ENCODE results near the gene FCHSD2. TPM values are rescaled to one million over a fixed set of nuclear protein-coding genes. Genes with fewer than 3 reads are reported as not detected.

Gene FCHSD2
- total and polyA plus RNA-seq, 2 of the 13 experiments (the other 11 are each of a cell fraction or from before 2014, with no cell fraction given), result 20.5 to 24.8 TPM

DNA sequence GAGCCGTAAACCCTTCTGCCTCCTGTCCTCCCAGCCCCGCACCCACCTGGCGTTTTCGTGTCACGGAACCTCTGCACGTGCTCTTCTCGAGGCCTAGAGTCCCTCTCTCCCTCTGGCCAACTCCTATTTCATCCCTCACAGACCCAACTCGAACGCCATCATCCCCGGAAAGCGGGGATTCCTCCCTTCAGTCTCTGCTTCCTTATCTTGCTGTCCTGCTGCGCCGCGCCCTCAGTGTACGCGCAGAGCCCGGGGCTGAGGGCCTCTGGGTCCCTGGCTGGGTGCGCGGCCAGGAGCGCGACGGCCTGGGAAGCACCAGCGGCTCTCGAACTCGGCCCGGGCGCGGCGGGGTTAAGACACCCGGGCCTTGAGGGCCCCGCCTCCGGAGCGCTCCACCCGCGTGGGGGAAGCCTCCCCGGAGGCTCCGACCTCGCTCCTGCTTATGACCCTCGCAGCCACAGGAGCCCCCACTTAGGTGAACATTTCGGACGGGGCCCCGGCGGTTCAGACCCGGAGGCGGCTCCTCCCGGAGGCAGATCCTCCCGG, 328.3 kb downstream of the FCHSD2 start (continued):
- TF ChIP-seq TCF7 (IDR thresholded peaks at IDR 0.05; ENCODE audit: low read depth), result no peak
- TF ChIP-seq ERF (CRISPR knock-in tag; IDR thresholded peaks at IDR 0.05), result peak; percentile 23; the same call in 1 of the 2 replicates
- no peak for TF ChIP-seq NCOA2 (CRISPR knock-in tag; IDR thresholded peaks at IDR 0.05)
- no peak for TF ChIP-seq ZNF713 (CRISPR knock-in tag; IDR thresholded peaks at IDR 0.05)
- TF ChIP-seq THAP11 (CRISPR knock-in tag; IDR thresholded peaks at IDR 0.05), result peak; percentile 68
- no peak for TF ChIP-seq ZFYVE20 (CRISPR knock-in tag; IDR thresholded peaks at IDR 0.05; ENCODE audit: borderline replicate concordance, low read depth)
- TF ChIP-seq BORCS8-MEF2B (CRISPR knock-in tag; IDR thresholded peaks at IDR 0.05), result peak; percentile 76; the same call in 1 of the 2 replicates
- peak; percentile 92 for TF ChIP-seq ZFX (CRISPR knock-in tag; IDR thresholded peaks at IDR 0.05; ENCODE audit: low read depth)
- TF ChIP-seq ZNF501 (CRISPR knock-in tag; IDR thresholded peaks at IDR 0.05), result peak; percentile 28
- peak; percentile 79; the same call in 1 of the 2 replicates for TF ChIP-seq ZNF33B (CRISPR knock-in tag; IDR thresholded peaks at IDR 0.05)
- no peak; the same call in 1 of the 2 replicates for TF ChIP-seq EED (CRISPR knock-in tag; IDR thresholded peaks at IDR 0.05)
- TF ChIP-seq ESRRA (CRISPR knock-in tag; IDR thresholded peaks at IDR 0.05; ENCODE audit: low read depth), result 0 out of 2 replicates have a peak, but pooled peaks have one; percentile 6
- 0 out of 2 replicates have a peak, but pooled peaks have one; percentile 57 for TF ChIP-seq ZNF263 (CRISPR knock-in tag; IDR thresholded peaks at IDR 0.05)
- TF ChIP-seq ZNF367 (CRISPR knock-in tag; IDR thresholded peaks at IDR 0.05; ENCODE audit: borderline replicate concordance), result peak; percentile 33; the same call in 1 of the 2 replicates
- peak; percentile 42; the same call in 1 of the 2 replicates for TF ChIP-seq KDM5A (IDR thresholded peaks at IDR 0.05; ENCODE audit: borderline replicate concordance, low read length)
- 0 out of 2 replicates have a peak, but pooled peaks have one; percentile 63 for TF ChIP-seq ZNF446 (CRISPR knock-in tag; IDR thresholded peaks at IDR 0.05)
- peak; percentile 76 for TF ChIP-seq ZNF343 (CRISPR knock-in tag; IDR thresholded peaks at IDR 0.05)
- TF ChIP-seq, protein P1, sequence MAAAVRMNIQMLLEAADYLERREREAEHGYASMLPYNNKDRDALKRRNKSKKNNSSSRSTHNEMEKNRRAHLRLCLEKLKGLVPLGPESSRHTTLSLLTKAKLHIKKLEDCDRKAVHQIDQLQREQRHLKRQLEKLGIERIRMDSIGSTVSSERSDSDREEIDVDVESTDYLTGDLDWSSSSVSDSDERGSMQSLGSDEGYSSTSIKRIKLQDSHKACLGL (CRISPR knock-in tag; IDR thresholded peaks at IDR 0.05), result peak; percentile 56; the same call in 1 of the 2 replicates
- peak; percentile 63 for TF ChIP-seq RXRA (CRISPR knock-in tag; IDR thresholded peaks at IDR 0.05)
- no peak for TF ChIP-seq IKZF1 (IDR thresholded peaks at IDR 0.05)
- TF ChIP-seq, protein P2, sequence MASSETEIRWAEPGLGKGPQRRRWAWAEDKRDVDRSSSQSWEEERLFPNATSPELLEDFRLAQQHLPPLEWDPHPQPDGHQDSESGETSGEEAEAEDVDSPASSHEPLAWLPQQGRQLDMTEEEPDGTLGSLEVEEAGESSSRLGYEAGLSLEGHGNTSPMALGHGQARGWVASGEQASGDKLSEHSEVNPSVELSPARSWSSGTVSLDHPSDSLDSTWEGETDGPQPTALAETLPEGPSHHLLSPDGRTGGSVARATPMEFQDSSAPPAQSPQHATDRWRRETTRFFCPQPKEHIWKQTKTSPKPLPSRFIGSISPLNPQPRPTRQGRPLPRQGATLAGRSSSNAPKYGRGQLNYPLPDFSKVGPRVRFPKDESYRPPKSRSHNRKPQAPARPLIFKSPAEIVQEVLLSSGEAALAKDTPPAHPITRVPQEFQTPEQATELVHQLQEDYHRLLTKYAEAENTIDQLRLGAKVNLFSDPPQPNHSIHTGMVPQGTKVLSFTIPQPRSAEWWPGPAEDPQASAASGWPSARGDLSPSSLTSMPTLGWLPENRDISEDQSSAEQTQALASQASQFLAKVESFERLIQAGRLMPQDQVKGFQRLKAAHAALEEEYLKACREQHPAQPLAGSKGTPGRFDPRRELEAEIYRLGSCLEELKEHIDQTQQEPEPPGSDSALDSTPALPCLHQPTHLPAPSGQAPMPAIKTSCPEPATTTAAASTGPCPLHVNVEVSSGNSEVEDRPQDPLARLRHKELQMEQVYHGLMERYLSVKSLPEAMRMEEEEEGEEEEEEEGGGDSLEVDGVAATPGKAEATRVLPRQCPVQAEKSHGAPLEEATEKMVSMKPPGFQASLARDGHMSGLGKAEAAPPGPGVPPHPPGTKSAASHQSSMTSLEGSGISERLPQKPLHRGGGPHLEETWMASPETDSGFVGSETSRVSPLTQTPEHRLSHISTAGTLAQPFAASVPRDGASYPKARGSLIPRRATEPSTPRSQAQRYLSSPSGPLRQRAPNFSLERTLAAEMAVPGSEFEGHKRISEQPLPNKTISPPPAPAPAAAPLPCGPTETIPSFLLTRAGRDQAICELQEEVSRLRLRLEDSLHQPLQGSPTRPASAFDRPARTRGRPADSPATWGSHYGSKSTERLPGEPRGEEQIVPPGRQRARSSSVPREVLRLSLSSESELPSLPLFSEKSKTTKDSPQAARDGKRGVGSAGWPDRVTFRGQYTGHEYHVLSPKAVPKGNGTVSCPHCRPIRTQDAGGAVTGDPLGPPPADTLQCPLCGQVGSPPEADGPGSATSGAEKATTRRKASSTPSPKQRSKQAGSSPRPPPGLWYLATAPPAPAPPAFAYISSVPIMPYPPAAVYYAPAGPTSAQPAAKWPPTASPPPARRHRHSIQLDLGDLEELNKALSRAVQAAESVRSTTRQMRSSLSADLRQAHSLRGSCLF (CRISPR knock-in tag; IDR thresholded peaks at IDR 0.05; ENCODE audit: borderline replicate concordance), result peak; percentile 36; the same call in 1 of the 2 replicates
- 0 out of 2 replicates have a peak, but pooled peaks have one; percentile 9 for TF ChIP-seq KLF12 (CRISPR knock-in tag; IDR thresholded peaks at IDR 0.05; ENCODE audit: borderline replicate concordance)
- peak; percentile 53 for TF ChIP-seq MED1 (CRISPR knock-in tag; IDR thresholded peaks at IDR 0.05)
- TF ChIP-seq, protein P3, sequence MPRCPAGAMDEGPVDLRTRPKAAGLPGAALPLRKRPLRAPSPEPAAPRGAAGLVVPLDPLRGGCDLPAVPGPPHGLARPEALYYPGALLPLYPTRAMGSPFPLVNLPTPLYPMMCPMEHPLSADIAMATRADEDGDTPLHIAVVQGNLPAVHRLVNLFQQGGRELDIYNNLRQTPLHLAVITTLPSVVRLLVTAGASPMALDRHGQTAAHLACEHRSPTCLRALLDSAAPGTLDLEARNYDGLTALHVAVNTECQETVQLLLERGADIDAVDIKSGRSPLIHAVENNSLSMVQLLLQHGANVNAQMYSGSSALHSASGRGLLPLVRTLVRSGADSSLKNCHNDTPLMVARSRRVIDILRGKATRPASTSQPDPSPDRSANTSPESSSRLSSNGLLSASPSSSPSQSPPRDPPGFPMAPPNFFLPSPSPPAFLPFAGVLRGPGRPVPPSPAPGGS (CRISPR knock-in tag; IDR thresholded peaks at IDR 0.05), result peak; percentile 100; the same call in 1 of the 2 replicates
